HG02759 (cell line): Measurements from ENCODE around the gene NCKAP5.

Source experiments
- ATAC-seq: cut with Tn5 transposase; IDR thresholded peaks from one replicate; pipeline ENCODE4 v1.9.1; 2021; ENCODE audit warnings: mild to moderate bottlenecking, moderate library complexity; ENCODE audit not compliant: unreplicated experiment

Gene NCKAP5

GRCh38 chr2:133409581-133410285 is 158.5 kb downstream of the NCKAP5 start:
- ATAC-seq = no peak

- no peak for ATAC-seq
These were observed 159.6 kb downstream of the NCKAP5 start for GRCh38 chr2:133408671-133409070.

- ATAC-seq = no peak
These were observed 160.9 kb downstream of the NCKAP5 start for GRCh38 chr2:133407341-133407740.

GRCh38 chr2:133405252-133405651 is 163.0 kb downstream of the NCKAP5 start:
- no peak for ATAC-seq

- no peak for ATAC-seq
These were observed 167.9 kb downstream of the NCKAP5 start for GRCh38 chr2:133400411-133400810.

GRCh38 chr2:133393895-133394294 is 174.4 kb downstream of the NCKAP5 start:
- no peak for ATAC-seq

GRCh38 chr2:133390156-133390555 is 178.1 kb downstream of the NCKAP5 start:
- ATAC-seq = no peak

GRCh38 chr2:133389569-133389968 is 178.7 kb downstream of the NCKAP5 start:
- no peak for ATAC-seq

GRCh38 chr2:133382566-133382965 is 185.7 kb downstream of the NCKAP5 start:
- no peak for ATAC-seq

- no peak for ATAC-seq
These were observed 187.3 kb downstream of the NCKAP5 start for GRCh38 chr2:133380991-133381390.

GRCh38 chr2:133378928-133379549 is 189.2 kb downstream of the NCKAP5 start:
- no peak for ATAC-seq

- no peak for ATAC-seq
These were observed 189.9 kb downstream of the NCKAP5 start for GRCh38 chr2:133378386-133378785.

GRCh38 chr2:133377599-133377998 is 190.7 kb downstream of the NCKAP5 start:
- no peak for ATAC-seq

GRCh38 chr2:133377021-133377481 is 191.2 kb downstream of the NCKAP5 start:
- ATAC-seq = no peak

GRCh38 chr2:133374781-133375180 is 193.5 kb downstream of the NCKAP5 start:
- ATAC-seq = no peak

- no peak for ATAC-seq
These were observed 197.0 kb downstream of the NCKAP5 start for GRCh38 chr2:133371286-133371685.

- no peak for ATAC-seq
These were observed 198.2 kb downstream of the NCKAP5 start for GRCh38 chr2:133369901-133370658.

- ATAC-seq = no peak
These were observed 203.1 kb downstream of the NCKAP5 start for GRCh38 chr2:133365117-133365516.

- no peak for ATAC-seq
These were observed 203.6 kb downstream of the NCKAP5 start for GRCh38 chr2:133364636-133365035.

GRCh38 chr2:133363884-133364283 is 204.4 kb downstream of the NCKAP5 start:
- ATAC-seq = no peak

GRCh38 chr2:133362061-133362476 is 206.2 kb downstream of the NCKAP5 start:
- ATAC-seq = peak; percentile 35

GRCh38 chr2:133360882-133361281 is 207.4 kb downstream of the NCKAP5 start:
- peak; percentile 86 for ATAC-seq
